NCI-H82 treated with DMSO at 0.1 percent for 48 hours (cell line): ENCODE measurements around the gene ARL6IP1.
A peak's percentile ranks its signal among the peaks of the same experiment; 100 is the strongest.
"Not testable (repeated sequence)": the region's sequence is repeated elsewhere in the genome, so short reads cannot be mapped to it uniquely, and the experiment has no call there.

Experiments
- DNase-seq: peaks from one replicate; lab custom pipeline; 2025; ENCODE audit not compliant: unreplicated experiment; lab: John Stamatoyannopoulos, UW

ARL6IP1 gene

DNA sequence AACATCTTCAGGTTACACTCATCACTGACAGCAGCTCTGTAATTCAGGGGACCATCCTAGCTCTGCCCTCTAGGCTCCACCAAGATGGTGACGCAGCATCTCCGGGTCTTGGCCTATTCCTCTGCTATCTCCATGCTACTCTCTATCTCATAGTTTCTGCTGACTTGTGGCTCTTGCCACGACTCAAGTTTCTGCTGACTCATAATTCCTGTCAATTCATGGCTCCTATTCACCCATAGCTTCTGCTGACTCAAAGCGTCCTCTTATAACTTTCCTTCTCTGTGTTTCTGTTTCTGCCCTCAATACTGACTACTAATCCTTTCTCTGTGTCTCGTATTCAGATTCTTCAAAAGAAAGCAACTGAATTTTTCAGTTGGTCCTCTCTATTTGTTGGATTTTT, 38.6 kb downstream of the ARL6IP1 start:
- DNase-seq: not testable (repeated sequence)

- DNase-seq: peak; percentile 34
These were observed 41.5 kb downstream of the ARL6IP1 start for GRCh38 chr16:18759598-18760520.

- not testable (repeated sequence) for DNase-seq
These were observed 43.2 kb downstream of the ARL6IP1 start for GRCh38 chr16:18757960-18758660.

DNA sequence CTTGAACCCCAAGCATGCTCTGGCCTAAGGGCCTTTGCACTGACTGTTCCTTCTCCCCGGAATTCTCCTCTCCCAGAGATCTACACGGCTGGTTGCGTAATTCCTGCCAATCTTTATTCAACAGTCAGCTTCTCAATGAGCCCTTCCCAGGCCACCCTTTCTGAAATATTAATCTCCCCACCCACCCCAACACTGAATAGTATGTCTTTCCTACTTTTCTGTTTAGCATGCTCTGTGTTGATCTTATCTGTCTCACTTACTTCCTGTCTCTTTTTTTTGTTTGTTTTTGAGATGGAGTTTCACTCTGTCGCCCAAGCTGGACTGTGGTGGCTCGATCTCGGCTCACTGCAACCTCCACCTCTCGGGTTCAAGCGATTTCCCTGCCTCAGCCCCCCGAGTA, 44.7 kb downstream of the ARL6IP1 start:
- not testable (repeated sequence) for DNase-seq

DNA sequence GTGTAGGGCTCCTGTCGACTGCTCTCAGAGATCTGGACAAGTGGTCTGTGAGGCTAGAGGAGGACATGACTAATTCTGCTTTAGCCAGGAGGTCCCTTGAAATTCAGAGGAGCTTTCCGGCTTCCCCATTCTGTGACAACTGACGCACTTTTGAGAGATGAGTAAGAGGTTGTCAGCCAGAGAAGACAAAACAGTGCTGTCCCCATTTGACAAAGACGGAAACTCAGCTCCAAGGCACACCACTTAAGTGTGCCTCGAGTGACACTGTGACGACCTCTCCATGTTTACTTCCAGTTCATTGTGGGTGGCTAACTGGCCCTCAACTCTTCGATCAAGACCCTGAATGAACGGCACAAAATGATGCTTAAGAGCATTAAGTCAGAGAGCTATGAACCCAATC, 58.5 kb downstream of the ARL6IP1 start:
- DNase-seq: not testable (repeated sequence)
